PC-3 (cell line): ENCODE data around the gene SETBP1. TPM values are rescaled to one million over a fixed set of nuclear protein-coding genes. Genes with fewer than 3 reads are reported as not detected.

ENCODE experiments used
- ATAC-seq: fragments of 200-7000 bp; cut with Tn5 transposase; 2 replicates; pipeline ENCODE4 v1.9.1; 2020; ENCODE audit warnings: mild to moderate bottlenecking, moderate library complexity
- BruUV-seq: library from RNA; stranded (reverse); fragments of 400-500 nt; replicated peaks from 2 replicates; lab custom pipeline; 2021; lab: Mats Ljungman, UMichigan
- CTCF ChIA-PET: fragments of 300-600 bp; sonication (Branson Sonifier 250); formaldehyde crosslinking; loops from one replicate; lab custom pipeline; 2022; ENCODE audit warnings: antibody characterized with exemption; lab: Charles Lee
- POLR2A ChIA-PET: fragments of 300-600 bp; sonication (Branson Sonifier 250); formaldehyde crosslinking; loops from one replicate; lab custom pipeline; 2022; ENCODE audit warnings: antibody characterized with exemption; ENCODE audit not compliant: unreplicated experiment; lab: Charles Lee
- DNase-seq: peaks from one replicate; pipeline ENCODE4 v3.0.0-alpha.2; 2015
- H2AFZ ChIP-seq: fragments of 300-600 bp; sonication (generic); 2 replicates; pipeline ENCODE4 v1.6.0; 2016; ENCODE audit warnings: antibody characterized with exemption, low read length
- H3F3A ChIP-seq: fragments of 300-600 bp; sonication (generic); one replicate; pipeline ENCODE4 v1.6.0; 2017; ENCODE audit warnings: antibody characterized with exemption, low read length, control low read depth, mild to moderate bottlenecking; ENCODE audit not compliant: unreplicated experiment
- H3K27ac ChIP-seq: fragments of 300-600 bp; sonication (generic); 2 replicates; pipeline ENCODE4 v1.5.1; 2016; ENCODE audit warnings: mild to moderate bottlenecking, low read length
- H3K27me3 ChIP-seq: fragments of 300-600 bp; sonication (generic); 2 replicates; pipeline ENCODE4 v1.6.1; 2016; ENCODE audit warnings: low read length, mixed read lengths
- H3K36me3 ChIP-seq: fragments of 300-600 bp; sonication (generic); 2 replicates; pipeline ENCODE4 v1.6.1; 2016; ENCODE audit warnings: low read depth, mixed run types, low read length, mixed read lengths
- H3K4me1 ChIP-seq: fragments of 300-600 bp; sonication (generic); 2 replicates; pipeline ENCODE4 v1.5.1; 2016; ENCODE audit warnings: low read length; ENCODE audit not compliant: insufficient read depth
- H3K4me2 ChIP-seq: fragments of 300-600 bp; sonication (generic); 2 replicates; pipeline ENCODE4 v1.6.0; 2016; ENCODE audit warnings: low read length
- H3K4me3 ChIP-seq: fragments of 300-600 bp; sonication (generic); 2 replicates; pipeline ENCODE4 v1.5.1; 2016; ENCODE audit warnings: mild to moderate bottlenecking, low read length, mixed read lengths
- H3K79me2 ChIP-seq: fragments of 300-600 bp; sonication (generic); 2 replicates; pipeline ENCODE4 v1.6.1; 2017; ENCODE audit warnings: low read length, mixed read lengths
- H3K9ac ChIP-seq: fragments of 300-600 bp; sonication (generic); 2 replicates; pipeline ENCODE4 v1.6.0; 2016; ENCODE audit warnings: mild to moderate bottlenecking, low read length
- H3K9me2 ChIP-seq: fragments of 300-600 bp; sonication (generic); replicated peaks from 2 replicates; pipeline ENCODE4 v1.6.1; 2016; ENCODE audit warnings: mixed run types, low read length, mixed read lengths
- H3K9me3 ChIP-seq: fragments of 300-600 bp; sonication (generic); 2 replicates; pipeline ENCODE4 v1.6.1; 2016; ENCODE audit warnings: low read length, mixed read lengths
- H4K20me1 ChIP-seq: fragments of 300-600 bp; sonication (generic); 2 replicates; pipeline ENCODE4 v1.6.1; 2016; ENCODE audit warnings: low read length, mixed read lengths
- EZH2 ChIP-seq: fragments of 300-600 bp; sonication (generic); IDR thresholded peaks from one replicate; pipeline ENCODE4 v1.6.1; 2017; ENCODE audit warnings: antibody characterized with exemption, mild to moderate bottlenecking, low read length; ENCODE audit not compliant: unreplicated experiment
- EZH2phosphoT487 ChIP-seq: fragments of 300-600 bp; sonication (generic); IDR thresholded peaks from 2 replicates; pipeline ENCODE4 v1.6.1; 2018; ENCODE audit warnings: mild to moderate bottlenecking, antibody characterized with exemption, low read length, borderline replicate concordance
- intact Hi-C: fragments of 100-400 bp; cut with micrococcal nuclease; formaldehyde crosslinking; loops from 2 replicates; pipeline ENCODE4 v1.9.0; 2023
- total RNA-seq: library from RNA; depleted of rRNA; stranded (reverse); fragments of >200 nt; gene quantifications from 2 replicates; pipeline ENCODE4 v1.2.3, GENCODE V29; 2014
- TF ChIP-seq, protein P1 (sequence below): fragments of 300-600 bp; sonication (generic); conservative IDR thresholded peaks from 2 replicates; pipeline ENCODE4 v1.5.1; 2017; ENCODE audit warnings: antibody characterized with exemption, low read depth, mild to moderate bottlenecking, low read length

Gene SETBP1
- total RNA-seq, 1 experiment from 2014 or later = 2.3 TPM

DNA sequence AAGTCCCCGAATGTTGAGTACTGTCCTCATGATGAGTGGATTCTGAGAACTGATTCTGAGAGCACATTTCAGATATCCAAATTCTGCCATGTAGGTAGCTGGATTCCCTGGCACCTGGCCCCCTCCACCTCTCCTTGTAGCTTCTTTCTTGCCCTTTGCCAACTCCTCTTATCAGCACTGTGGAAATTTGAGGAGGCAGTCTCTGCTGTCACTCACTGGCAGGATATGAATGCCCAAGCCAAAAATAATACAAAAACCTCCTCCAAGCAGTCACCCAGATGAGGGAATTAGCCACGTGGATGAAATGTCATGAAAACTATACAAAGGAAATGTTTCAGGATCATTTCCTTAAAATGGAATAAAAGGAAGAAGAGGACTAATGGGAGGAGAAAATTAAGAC, 276.8 kb downstream of the SETBP1 start:
- Histone ChIP-seq H3K36me3 (no peaks in the 10 kb centered on the region), H3K9me3 (no peaks in the 10 kb centered on the region), H3K9me2 (no peaks in the 10 kb centered on the region), H3K79me2 (no peaks in the 10 kb centered on the region), H4K20me1 (no peaks in the 10 kb centered on the region), H3F3A (no peaks in the 10 kb centered on the region), H3K27ac (no peak overlapping the region), H2AFZ (no peak overlapping the region), H3K4me1 (peaks cover 15% of the 10 kb centered on the region), H3K9ac (no peak overlapping the region), H3K4me3 (no peak overlapping the region), H3K4me2 (no peak overlapping the region), H3K27me3 (no peaks in the 10 kb centered on the region)
- TF ChIP-seq, protein P1, sequence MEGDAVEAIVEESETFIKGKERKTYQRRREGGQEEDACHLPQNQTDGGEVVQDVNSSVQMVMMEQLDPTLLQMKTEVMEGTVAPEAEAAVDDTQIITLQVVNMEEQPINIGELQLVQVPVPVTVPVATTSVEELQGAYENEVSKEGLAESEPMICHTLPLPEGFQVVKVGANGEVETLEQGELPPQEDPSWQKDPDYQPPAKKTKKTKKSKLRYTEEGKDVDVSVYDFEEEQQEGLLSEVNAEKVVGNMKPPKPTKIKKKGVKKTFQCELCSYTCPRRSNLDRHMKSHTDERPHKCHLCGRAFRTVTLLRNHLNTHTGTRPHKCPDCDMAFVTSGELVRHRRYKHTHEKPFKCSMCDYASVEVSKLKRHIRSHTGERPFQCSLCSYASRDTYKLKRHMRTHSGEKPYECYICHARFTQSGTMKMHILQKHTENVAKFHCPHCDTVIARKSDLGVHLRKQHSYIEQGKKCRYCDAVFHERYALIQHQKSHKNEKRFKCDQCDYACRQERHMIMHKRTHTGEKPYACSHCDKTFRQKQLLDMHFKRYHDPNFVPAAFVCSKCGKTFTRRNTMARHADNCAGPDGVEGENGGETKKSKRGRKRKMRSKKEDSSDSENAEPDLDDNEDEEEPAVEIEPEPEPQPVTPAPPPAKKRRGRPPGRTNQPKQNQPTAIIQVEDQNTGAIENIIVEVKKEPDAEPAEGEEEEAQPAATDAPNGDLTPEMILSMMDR = no peak
- no peak for TF ChIP-seq EZH2
- no peak for TF ChIP-seq EZH2phosphoT487
- CTCF ChIA-PET = no interaction called here
- DNase-seq (no peak), ATAC-seq (no peak)
- intact Hi-C loops = no loop called here
- POLR2A ChIA-PET = no interaction called here
- no TSS peak for BruUV-seq

DNA sequence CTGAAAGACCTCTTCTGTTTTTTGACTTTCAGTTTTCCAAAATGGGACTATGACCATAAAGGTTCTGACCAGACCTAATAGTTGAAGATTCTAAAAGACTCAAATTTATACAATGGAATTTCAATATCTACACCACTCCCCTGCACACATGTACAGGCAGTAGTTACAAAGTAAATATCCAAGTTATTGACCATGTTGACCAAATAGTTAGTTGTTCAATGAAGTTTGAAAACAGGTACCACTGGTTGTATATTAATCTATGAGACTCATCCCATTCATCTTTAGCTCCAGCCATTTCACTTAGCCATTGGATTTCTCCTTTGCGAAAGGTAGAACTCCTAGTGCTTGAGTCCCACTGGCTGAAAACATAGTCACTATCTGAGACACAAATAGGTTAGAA, 277.4 kb downstream of the SETBP1 start:
- Histone ChIP-seq H2AFZ (no peak overlapping the region), H3K9ac (no peak overlapping the region), H3K9me2 (no peaks in the 10 kb centered on the region), H3K9me3 (no peaks in the 10 kb centered on the region), H3K27me3 (no peaks in the 10 kb centered on the region), H3K27ac (peak overlapping the region; percentile 59), H3K4me2 (no peak overlapping the region), H3K79me2 (no peaks in the 10 kb centered on the region), H3K36me3 (no peaks in the 10 kb centered on the region), H3K4me3 (no peak overlapping the region), H3F3A (no peaks in the 10 kb centered on the region), H3K4me1 (peaks cover 15% of the 10 kb centered on the region), H4K20me1 (no peaks in the 10 kb centered on the region)
- CTCF ChIA-PET = interaction anchor here (0.7 to 1.1 kb wide), 3 partner anchors 22 to 278 kb away, joined by 3 to 5 read pairs (median 3); partner anchors contain the start of gene SETBP1
- BruUV-seq = no TSS peak
- no peak for TF ChIP-seq EZH2
- no peak for TF ChIP-seq EZH2phosphoT487
- TF ChIP-seq, protein P1 = no peak
- POLR2A ChIA-PET = interaction anchor here (0.7 kb wide), 1 partner anchor 25 kb away, joined by 4 read pairs; no protein-coding TSS in a partner anchor
- intact Hi-C loops = loop anchor here (1.0 kb wide), 1 partner anchor 43 kb away; no protein-coding TSS in a partner anchor
- no peak for DNase-seq
- ATAC-seq = peak; percentile 21

DNA sequence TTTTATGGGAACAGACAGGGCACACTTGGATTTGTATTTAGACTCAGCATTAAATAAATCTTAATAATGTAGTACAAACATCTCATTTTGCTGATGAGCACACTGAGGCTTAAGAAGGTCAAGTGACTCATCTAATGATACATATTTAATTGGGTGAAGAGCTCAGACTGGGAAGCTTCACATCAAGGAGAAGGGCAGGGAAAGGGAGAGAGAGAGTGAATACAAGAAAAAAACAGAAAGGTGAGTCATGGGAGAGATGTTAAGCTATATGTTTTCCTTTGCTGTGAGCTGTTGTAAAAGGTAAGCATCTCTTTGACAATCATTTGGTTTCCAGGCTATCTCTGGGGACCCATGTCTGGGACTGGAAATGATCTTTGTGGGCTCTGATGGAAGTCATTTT, 277.8 kb downstream of the SETBP1 start:
- ChIA-PET POLR2A (interaction anchor here (0.7 kb wide), 1 partner anchor 25 kb away, joined by 4 read pairs; no protein-coding TSS in a partner anchor), CTCF (interaction anchor here (0.7 to 1.1 kb wide), 3 partner anchors 21 to 278 kb away, joined by 3 to 5 read pairs (median 3); partner anchors contain the start of gene SETBP1)
- Histone ChIP-seq H3K27ac (peak overlapping the region; percentile 59), H3F3A (no peaks in the 10 kb centered on the region), H3K9me3 (no peaks in the 10 kb centered on the region), H3K9me2 (no peaks in the 10 kb centered on the region), H3K4me1 (peaks cover 15% of the 10 kb centered on the region), H4K20me1 (no peaks in the 10 kb centered on the region), H3K36me3 (no peaks in the 10 kb centered on the region), H3K4me2 (no peak overlapping the region), H3K9ac (no peak overlapping the region), H3K27me3 (no peaks in the 10 kb centered on the region), H3K4me3 (no peak overlapping the region), H3K79me2 (no peaks in the 10 kb centered on the region), H2AFZ (no peak overlapping the region)
- ATAC-seq = peak; percentile 95
- DNase-seq = peak; percentile 56
- no TSS peak for BruUV-seq
- TF ChIP-seq, protein P1 = no peak
- TF ChIP-seq EZH2phosphoT487 = no peak
- TF ChIP-seq EZH2 = no peak
- intact Hi-C loops = loop anchor here (1.0 kb wide), 1 partner anchor 43 kb away; no protein-coding TSS in a partner anchor
